ENCODE measurements around the gene AHRR. TPM values are rescaled to one million over a fixed set of nuclear protein-coding genes. Genes with fewer than 3 reads are reported as not detected.
"Not testable (repeated sequence)": the region's sequence is repeated elsewhere in the genome, so short reads cannot be mapped to it uniquely, and the experiment has no call there.

AHRR gene
- total RNA-seq, 2 donors from 2014 or later, result 1.9 to 17.7 TPM

GRCh38 chr5:285991-286557 lies 35.4 kb upstream of the AHRR start:
- Histone ChIP-seq H3K9me3 (no peaks in the 10 kb centered on the region), H3K36me3 (no peaks in the 10 kb centered on the region), H3K4me1 (replicated peaks) (no peaks in the 10 kb centered on the region), H3K4me3 (no peak overlapping the region), H3K27me3 (replicated peaks; ENCODE audit: insufficient read depth) (no peaks in the 10 kb centered on the region), H3K27ac (no peak overlapping the region)
- no peak for DNase-seq (ENCODE audit: low spot score)
- TF ChIP-seq POLR2A (IDR thresholded peaks at IDR 0.05), result no peak
- no peak for TF ChIP-seq POLR2AphosphoS5 (IDR thresholded peaks at IDR 0.05)
- TF ChIP-seq CTCF (IDR thresholded peaks at IDR 0.05), result no peak
- 90% methylated on average over 14 of the region's 14 CpGs for WGBS
- intact Hi-C loops (cut with DNase I), result no loop called here

GRCh38 chr5:290200-290599 lies 31.3 kb upstream of the AHRR start:
- DNase-seq (ENCODE audit: low spot score); H3K36me3 ChIP-seq; H3K27ac ChIP-seq; H3K27me3 ChIP-seq (replicated peaks; ENCODE audit: insufficient read depth); intact Hi-C loops (cut with DNase I); H3K9me3 ChIP-seq; H3K4me3 ChIP-seq; H3K4me1 ChIP-seq (replicated peaks): not testable (repeated sequence)
- WGBS, result 92% methylated on average over 13 of the region's 13 CpGs

DNA sequence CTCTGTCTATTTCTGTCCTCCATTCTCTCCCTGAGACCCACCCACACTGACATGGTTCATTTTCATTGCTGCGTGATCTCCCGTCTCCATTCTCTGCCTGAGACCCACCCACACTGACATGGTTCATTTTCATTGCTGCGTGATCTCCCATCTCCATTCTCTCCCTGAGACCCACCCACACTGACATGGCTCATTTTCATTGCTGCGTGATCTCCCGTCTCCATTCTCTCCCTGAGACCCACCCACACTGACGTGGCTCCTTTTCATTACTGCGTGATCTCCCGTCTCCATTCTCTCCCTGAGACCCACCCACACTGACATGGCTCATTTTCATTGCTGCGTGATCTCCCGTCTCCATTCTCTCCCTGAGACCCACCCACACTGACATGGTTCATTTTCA lies 30.2 kb upstream of the AHRR start:
- H3K4me1 ChIP-seq (replicated peaks); intact Hi-C loops (cut with DNase I); H3K27me3 ChIP-seq (replicated peaks; ENCODE audit: insufficient read depth); H3K9me3 ChIP-seq; DNase-seq (ENCODE audit: low spot score); H3K4me3 ChIP-seq; H3K36me3 ChIP-seq; H3K27ac ChIP-seq: not testable (repeated sequence)
- 98% methylated on average over 10 of the region's 10 CpGs for WGBS

DNA sequence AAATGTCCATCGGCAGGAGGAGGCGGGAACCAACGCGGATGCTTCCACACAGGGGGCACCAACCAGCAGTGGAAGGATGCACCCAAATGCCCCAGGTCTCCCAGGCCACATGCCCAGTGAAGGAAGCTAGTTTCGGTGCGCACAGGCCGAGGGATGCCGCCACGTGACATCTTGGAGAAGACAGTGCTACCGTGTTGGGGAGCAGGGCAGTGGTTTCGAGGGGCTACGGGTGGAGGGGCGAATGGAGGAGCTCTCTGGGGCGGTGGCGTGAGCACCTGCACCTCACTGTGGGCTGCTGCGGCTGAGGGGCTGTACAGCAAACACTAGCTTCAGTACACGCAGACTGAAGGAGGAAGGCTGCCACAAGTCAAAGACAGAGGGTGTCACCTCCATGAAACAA lies 26.7 kb upstream of the AHRR start:
- intact Hi-C loops (cut with DNase I), result not testable (repeated sequence)

DNA sequence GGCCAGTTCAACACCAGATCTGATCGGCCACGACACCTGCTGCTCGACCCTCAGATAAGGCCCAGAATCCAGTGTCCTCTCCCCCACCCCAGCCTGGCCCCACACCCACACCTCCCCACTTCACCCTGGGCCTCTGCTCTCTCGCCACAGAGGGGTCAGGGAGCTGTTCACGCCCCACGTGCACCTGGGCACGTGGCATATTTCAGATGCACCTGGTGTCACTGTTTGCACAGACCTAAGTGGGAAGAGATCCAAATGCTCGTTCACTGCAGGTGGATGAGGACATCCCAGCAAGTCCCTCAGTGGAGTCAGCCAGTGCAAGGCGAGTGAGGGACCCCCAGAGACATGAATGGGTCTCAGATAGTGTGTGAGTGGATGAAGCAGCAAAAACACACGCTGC lies 25.3 kb upstream of the AHRR start:
- H3K9me3 ChIP-seq; H3K4me1 ChIP-seq (replicated peaks); H3K27ac ChIP-seq; H3K4me3 ChIP-seq; H3K36me3 ChIP-seq; H3K27me3 ChIP-seq (replicated peaks; ENCODE audit: insufficient read depth); DNase-seq (ENCODE audit: low spot score); intact Hi-C loops (cut with DNase I): not testable (repeated sequence)
- 67% methylated on average over 10 of the region's 10 CpGs for WGBS

More for the DNA sequence above, 26.7 kb upstream of the AHRR start:
- DNase-seq (ENCODE audit: low spot score); H3K4me1 ChIP-seq (replicated peaks); H3K27me3 ChIP-seq (replicated peaks; ENCODE audit: insufficient read depth); H3K9me3 ChIP-seq; H3K4me3 ChIP-seq; H3K27ac ChIP-seq; H3K36me3 ChIP-seq: not testable (repeated sequence)
- 96% methylated on average over 17 of the region's 17 CpGs for WGBS

GRCh38 chr5:296954-297353 lies 24.6 kb upstream of the AHRR start:
- WGBS, result 88% methylated on average over 15 of the region's 16 CpGs
- H3K4me1 ChIP-seq (replicated peaks); intact Hi-C loops (cut with DNase I); H3K4me3 ChIP-seq; DNase-seq (ENCODE audit: low spot score); H3K27ac ChIP-seq; H3K36me3 ChIP-seq; H3K9me3 ChIP-seq; H3K27me3 ChIP-seq (replicated peaks; ENCODE audit: insufficient read depth): not testable (repeated sequence)

DNA sequence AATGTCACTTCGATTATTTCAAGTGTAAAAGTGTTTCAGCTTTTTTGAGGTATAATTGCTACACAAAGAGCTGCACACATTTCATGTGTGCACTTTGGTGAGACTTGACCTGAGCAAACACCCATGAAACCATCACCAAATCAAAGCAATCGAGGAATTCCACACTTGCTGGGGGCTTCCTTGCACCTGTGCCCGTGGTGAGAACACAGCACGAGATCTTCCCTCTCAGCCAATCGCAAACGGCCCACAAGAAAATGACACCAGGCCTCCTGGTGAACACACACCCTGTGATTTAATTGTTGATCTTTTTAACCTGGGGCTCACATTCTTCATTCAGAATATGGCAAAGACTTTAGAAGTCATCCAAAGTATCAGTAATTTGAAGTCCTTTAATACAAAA lies 24.1 kb upstream of the AHRR start:
- H3K9me3 ChIP-seq; H3K27ac ChIP-seq; H3K36me3 ChIP-seq; intact Hi-C loops (cut with DNase I); DNase-seq (ENCODE audit: low spot score); H3K4me3 ChIP-seq; H3K27me3 ChIP-seq (replicated peaks; ENCODE audit: insufficient read depth); H3K4me1 ChIP-seq (replicated peaks): not testable (repeated sequence)
- 61% methylated on average over 6 of the region's 6 CpGs for WGBS

DNA sequence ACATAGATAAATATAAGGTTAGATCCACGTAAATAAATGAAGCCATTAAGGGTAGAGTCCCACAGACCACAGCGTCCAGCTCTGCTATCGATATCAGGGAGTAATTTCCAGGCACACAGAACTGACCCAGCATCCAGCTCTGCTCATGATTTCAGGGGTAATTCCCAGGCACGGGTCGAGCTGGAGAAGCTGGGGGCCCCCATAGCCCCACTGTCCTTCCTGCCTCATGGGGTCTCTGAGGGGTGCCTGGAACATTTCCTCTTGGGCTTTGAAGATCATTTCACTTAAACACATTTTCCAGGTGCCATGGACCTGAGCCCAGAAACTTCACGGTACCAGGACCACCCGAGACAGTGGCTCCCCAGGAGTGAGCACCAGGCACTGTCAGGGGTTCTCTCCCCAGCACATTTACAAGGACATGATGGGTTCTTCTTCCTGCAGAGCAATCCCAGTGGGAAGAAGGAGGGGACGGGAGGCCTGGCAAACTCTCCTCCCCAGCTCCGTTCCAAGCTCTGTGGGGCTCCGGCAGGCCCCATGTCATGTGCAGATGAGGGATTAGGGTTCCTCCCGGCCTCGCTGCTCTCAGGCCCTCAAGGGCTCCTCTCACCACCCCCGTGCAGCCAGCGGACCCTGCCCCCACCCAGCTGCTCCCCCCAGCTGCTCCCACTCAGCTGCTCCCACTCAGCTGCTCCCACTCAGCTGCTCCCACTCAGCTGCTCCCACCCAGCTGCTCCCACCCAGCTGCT lies 23.4 kb upstream of the AHRR start:
- intact Hi-C loops (cut with DNase I); DNase-seq (ENCODE audit: low spot score); H3K27ac ChIP-seq; H3K27me3 ChIP-seq (replicated peaks; ENCODE audit: insufficient read depth); H3K36me3 ChIP-seq; H3K4me1 ChIP-seq (replicated peaks); H3K4me3 ChIP-seq; H3K9me3 ChIP-seq: not testable (repeated sequence)
- 84% methylated on average over 10 of the region's 14 CpGs for WGBS
